ENCODE results near the gene PAPPA2. TPM values are rescaled to one million over a fixed set of nuclear protein-coding genes. Genes with fewer than 3 reads are reported as not detected.

Gene PAPPA2
- total and polyA plus RNA-seq, 12 donors: 0.03 to 0.87 (median 0.10) TPM; not detected in 1

- TF ChIP-seq, protein P1, sequence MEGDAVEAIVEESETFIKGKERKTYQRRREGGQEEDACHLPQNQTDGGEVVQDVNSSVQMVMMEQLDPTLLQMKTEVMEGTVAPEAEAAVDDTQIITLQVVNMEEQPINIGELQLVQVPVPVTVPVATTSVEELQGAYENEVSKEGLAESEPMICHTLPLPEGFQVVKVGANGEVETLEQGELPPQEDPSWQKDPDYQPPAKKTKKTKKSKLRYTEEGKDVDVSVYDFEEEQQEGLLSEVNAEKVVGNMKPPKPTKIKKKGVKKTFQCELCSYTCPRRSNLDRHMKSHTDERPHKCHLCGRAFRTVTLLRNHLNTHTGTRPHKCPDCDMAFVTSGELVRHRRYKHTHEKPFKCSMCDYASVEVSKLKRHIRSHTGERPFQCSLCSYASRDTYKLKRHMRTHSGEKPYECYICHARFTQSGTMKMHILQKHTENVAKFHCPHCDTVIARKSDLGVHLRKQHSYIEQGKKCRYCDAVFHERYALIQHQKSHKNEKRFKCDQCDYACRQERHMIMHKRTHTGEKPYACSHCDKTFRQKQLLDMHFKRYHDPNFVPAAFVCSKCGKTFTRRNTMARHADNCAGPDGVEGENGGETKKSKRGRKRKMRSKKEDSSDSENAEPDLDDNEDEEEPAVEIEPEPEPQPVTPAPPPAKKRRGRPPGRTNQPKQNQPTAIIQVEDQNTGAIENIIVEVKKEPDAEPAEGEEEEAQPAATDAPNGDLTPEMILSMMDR (IDR thresholded peaks at IDR 0.05): no peak
- intact Hi-C loops (cut with DNase I): loop anchor here in 1 of 2 donors (10.0 kb wide), 2 partner anchors 144 to 294 kb away; no protein-coding TSS in a partner anchor
- Histone ChIP-seq H3K27ac (no peak overlapping the region), H3K27me3 (no peaks in the 10 kb centered on the region), H3K9me3 (replicated peaks in 1 of 3) (no peaks in the 10 kb centered on the region), H3K4me1 (replicated peaks in 1 of 2) (no peaks in the 10 kb centered on the region), H3K4me3 (no peak overlapping the region), H3K36me3 (replicated peaks in 1 of 2) (no peaks in the 10 kb centered on the region)
- WGBS, 4 donors: 65 to 72% (median 66%) methylated on average over 6 of the region's 6 CpGs
- DNase-seq: no peak
Observed at GRCh38 chr1:176551146-176551545, 88.2 kb downstream of the PAPPA2 start.

DNA sequence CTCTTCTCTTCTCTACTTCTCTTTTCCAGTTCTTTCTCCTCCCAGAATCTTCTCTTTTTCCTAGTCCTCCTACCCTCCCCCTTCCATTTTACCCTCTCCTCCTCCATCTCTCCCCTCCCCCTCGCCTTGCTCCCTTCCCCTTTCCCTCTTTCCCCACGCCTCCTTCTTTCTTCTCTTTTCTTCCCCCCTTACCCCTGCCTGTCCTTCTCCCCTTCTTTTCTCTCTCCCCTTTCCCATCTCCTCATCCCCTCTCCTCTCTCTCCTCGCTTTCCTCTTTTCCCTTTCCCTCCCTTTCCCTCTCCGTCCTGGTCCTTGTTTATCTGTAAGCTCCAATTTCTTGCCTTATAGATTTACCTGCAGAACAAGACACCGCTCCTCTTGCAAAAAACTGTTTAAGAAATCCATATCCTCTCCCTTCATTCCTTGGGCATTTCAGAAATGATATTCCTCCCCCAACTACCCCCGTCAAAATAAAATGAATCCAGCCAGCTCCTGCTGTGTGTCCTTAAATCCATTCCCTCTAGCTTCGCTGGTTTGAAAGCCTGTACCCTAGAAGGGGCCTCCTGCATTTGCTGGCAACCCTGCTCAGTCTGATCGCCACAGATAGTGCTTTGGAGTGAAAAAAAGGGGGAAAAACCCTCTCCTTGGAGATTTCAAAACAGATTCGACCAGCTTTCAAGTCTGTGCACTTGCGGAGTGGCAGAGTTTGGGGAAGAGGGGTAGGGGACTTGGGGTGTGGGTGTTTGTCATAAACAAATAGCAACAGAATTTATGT, 89.4 kb downstream of the PAPPA2 start:
- Histone ChIP-seq H3K36me3 (replicated peaks in 1 of 2) (no peaks in the 10 kb centered on the region), H3K4me3 (no peak overlapping the region), H3K4me1 (replicated peaks in 1 of 2) (no peaks in the 10 kb centered on the region), H3K27ac (no peak overlapping the region), H3K27me3 (no peaks in the 10 kb centered on the region), H3K9me3 (replicated peaks in 1 of 3) (no peaks in the 10 kb centered on the region)
- intact Hi-C loops (cut with DNase I): loop anchor here in 1 of 2 donors (10.0 kb wide), 2 partner anchors 142 to 292 kb away; no protein-coding TSS in a partner anchor
- 15 to 17% (median 15%) methylated on average over 10 of the region's 10 CpGs for WGBS, 4 donors
- no peak for TF ChIP-seq POLR2A (IDR thresholded peaks at IDR 0.05)
- TF ChIP-seq, protein P1 (IDR thresholded peaks at IDR 0.05): no peak
- no peak for DNase-seq

- 11 to 15% (median 12%) methylated on average over 7 of the region's 7 CpGs for WGBS, 4 donors
- no peaks in the 10 kb centered on the region for H3K27me3 ChIP-seq
- no peak for DNase-seq
- intact Hi-C loops (cut with DNase I): loop anchor here in 1 of 2 donors (10.0 kb wide), 2 partner anchors 142 to 292 kb away; no protein-coding TSS in a partner anchor
- TF ChIP-seq, protein P1 (IDR thresholded peaks at IDR 0.05): no peak
- no peak for TF ChIP-seq POLR2A (IDR thresholded peaks at IDR 0.05)
- H3K9me3 ChIP-seq (replicated peaks in 1 of 3): no peaks in the 10 kb centered on the region
- H3K36me3 ChIP-seq (replicated peaks in 1 of 2): no peaks in the 10 kb centered on the region
- H3K4me1 ChIP-seq (replicated peaks in 1 of 2): no peaks in the 10 kb centered on the region
- no peak overlapping the region for H3K4me3 ChIP-seq
- H3K27ac ChIP-seq: no peak overlapping the region
Observed at GRCh38 chr1:176552999-176553398, 90.0 kb downstream of the PAPPA2 start.

DNA sequence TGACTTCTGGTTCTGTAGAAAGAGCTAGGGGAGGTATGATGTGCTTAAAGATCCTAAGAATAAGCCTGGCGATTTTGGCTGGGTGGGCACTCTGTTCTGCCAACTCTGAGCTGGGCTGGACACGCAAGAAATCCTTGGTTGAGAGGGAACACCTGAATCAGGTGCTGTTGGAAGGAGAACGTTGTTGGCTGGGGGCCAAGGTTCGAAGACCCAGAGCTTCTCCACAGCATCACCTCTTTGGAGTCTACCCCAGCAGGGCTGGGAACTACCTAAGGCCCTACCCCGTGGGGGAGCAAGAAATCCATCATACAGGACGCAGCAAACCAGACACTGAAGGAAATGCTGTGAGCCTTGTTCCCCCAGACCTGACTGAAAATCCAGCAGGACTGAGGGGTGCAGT, 93.3 kb downstream of the PAPPA2 start:
- intact Hi-C loops (cut with DNase I): loop anchor here (5.0 to 10.0 kb wide), 3 partner anchors 139 to 289 kb away; no protein-coding TSS in a partner anchor
- H3K4me3 ChIP-seq: no peak overlapping the region
- DNase-seq: no peak

More for the DNA sequence above, 93.3 kb downstream of the PAPPA2 start:
- H3K27ac ChIP-seq: no peak overlapping the region
- H3K36me3 ChIP-seq (replicated peaks in 1 of 2): no peaks in the 10 kb centered on the region
- H3K4me1 ChIP-seq (replicated peaks in 1 of 2): no peaks in the 10 kb centered on the region
- peaks cover 3% of the 10 kb centered on the region for H3K27me3 ChIP-seq
- H3K9me3 ChIP-seq (replicated peaks in 1 of 3): no peaks in the 10 kb centered on the region
- no peak for TF ChIP-seq POLR2A (IDR thresholded peaks at IDR 0.05)
- TF ChIP-seq, protein P1 (IDR thresholded peaks at IDR 0.05): no peak
- WGBS, 4 donors: 63 to 70% (median 64%) methylated on average over 6 of the region's 6 CpGs
